ENCODE data around the gene MYBBP1A. TPM values are rescaled to one million over a fixed set of nuclear protein-coding genes. Genes with fewer than 3 reads are reported as not detected.

Gene MYBBP1A
- total RNA-seq, 1 donor from 2014 or later = 92.0 TPM

DNA sequence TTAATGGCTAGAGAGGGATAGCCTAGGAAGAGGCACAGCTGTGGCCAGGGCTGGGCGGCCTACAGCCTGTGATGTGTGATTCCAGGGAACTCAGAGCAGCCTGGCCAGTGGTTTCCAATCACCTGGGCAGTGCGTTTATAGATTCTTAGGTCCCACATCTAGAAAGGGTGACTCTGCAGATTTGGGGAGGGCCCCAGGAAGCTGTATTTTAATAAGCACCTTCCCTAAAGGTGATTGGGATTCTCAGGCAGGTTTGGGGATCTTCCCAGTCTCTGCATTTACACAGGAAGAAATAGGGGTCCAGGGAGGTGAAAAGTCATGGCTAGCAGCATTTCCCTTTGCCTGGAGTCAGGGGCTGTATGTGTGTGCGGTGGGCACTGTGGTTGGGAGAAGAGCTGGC is 47.0 kb downstream of the MYBBP1A start:
- DNase-seq (ENCODE audit: low read depth) = no peak

GRCh38 chr17:4507361-4508111 is 47.6 kb downstream of the MYBBP1A start:
- H3K36me3 ChIP-seq (ENCODE audit: control insufficient read depth, insufficient read depth, low read length) = peaks cover 1% of the 10 kb centered on the region
- H3K27me3 ChIP-seq (ENCODE audit: control insufficient read depth, insufficient read depth, low read length) = no peaks in the 10 kb centered on the region
- H3K4me3 ChIP-seq (ENCODE audit: low read depth, low read length) = no peak overlapping the region
- TF ChIP-seq, protein P1, sequence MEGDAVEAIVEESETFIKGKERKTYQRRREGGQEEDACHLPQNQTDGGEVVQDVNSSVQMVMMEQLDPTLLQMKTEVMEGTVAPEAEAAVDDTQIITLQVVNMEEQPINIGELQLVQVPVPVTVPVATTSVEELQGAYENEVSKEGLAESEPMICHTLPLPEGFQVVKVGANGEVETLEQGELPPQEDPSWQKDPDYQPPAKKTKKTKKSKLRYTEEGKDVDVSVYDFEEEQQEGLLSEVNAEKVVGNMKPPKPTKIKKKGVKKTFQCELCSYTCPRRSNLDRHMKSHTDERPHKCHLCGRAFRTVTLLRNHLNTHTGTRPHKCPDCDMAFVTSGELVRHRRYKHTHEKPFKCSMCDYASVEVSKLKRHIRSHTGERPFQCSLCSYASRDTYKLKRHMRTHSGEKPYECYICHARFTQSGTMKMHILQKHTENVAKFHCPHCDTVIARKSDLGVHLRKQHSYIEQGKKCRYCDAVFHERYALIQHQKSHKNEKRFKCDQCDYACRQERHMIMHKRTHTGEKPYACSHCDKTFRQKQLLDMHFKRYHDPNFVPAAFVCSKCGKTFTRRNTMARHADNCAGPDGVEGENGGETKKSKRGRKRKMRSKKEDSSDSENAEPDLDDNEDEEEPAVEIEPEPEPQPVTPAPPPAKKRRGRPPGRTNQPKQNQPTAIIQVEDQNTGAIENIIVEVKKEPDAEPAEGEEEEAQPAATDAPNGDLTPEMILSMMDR (IDR thresholded peaks at IDR 0.05; ENCODE audit: insufficient read depth, low read length, poor library complexity, severe bottlenecking) = no peak
- no peak for DNase-seq (ENCODE audit: low read depth)

More for the DNA sequence above, 47.0 kb downstream of the MYBBP1A start:
- Histone ChIP-seq H3K4me3 (ENCODE audit: low read depth, low read length) (no peak overlapping the region), H3K36me3 (ENCODE audit: control insufficient read depth, insufficient read depth, low read length) (peaks cover 1% of the 10 kb centered on the region), H3K27me3 (ENCODE audit: control insufficient read depth, insufficient read depth, low read length) (no peaks in the 10 kb centered on the region)
- TF ChIP-seq, protein P1 (IDR thresholded peaks at IDR 0.05; ENCODE audit: insufficient read depth, low read length, poor library complexity, severe bottlenecking) = no peak

DNA sequence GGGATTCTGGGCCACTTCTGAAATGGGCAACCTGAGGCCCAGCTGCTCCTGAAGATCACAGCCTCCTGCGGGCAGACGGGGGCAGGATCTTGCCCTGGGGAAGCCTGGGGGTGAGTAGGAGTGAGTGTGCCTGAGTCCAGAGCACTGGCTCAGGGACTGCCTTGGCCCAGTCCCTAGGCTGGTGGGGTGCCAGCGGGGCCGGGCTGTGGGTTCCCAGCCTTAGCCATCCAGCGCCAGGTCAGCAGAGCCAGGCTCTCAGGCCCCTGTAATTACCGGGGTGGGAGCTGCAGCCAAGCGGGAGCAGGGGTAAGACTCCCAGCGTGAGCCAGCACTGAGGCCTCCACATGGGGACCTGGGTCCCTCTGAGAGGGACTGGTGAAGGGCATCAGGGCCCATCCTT is 48.3 kb downstream of the MYBBP1A start:
- TF ChIP-seq, protein P1 (IDR thresholded peaks at IDR 0.05; ENCODE audit: insufficient read depth, low read length, poor library complexity, severe bottlenecking) = no peak
- no peak overlapping the region for H3K4me3 ChIP-seq (ENCODE audit: low read depth, low read length)
- peaks cover 1% of the 10 kb centered on the region for H3K36me3 ChIP-seq (ENCODE audit: control insufficient read depth, insufficient read depth, low read length)
- DNase-seq (ENCODE audit: low read depth) = no peak
- no peaks in the 10 kb centered on the region for H3K27me3 ChIP-seq (ENCODE audit: control insufficient read depth, insufficient read depth, low read length)

GRCh38 chr17:4506175-4506813 is 48.9 kb downstream of the MYBBP1A start:
- TF ChIP-seq, protein P1 (IDR thresholded peaks at IDR 0.05; ENCODE audit: insufficient read depth, low read length, poor library complexity, severe bottlenecking) = no peak
- Histone ChIP-seq H3K36me3 (ENCODE audit: control insufficient read depth, insufficient read depth, low read length) (peaks cover 1% of the 10 kb centered on the region), H3K27me3 (ENCODE audit: control insufficient read depth, insufficient read depth, low read length) (no peaks in the 10 kb centered on the region), H3K4me3 (ENCODE audit: low read depth, low read length) (no peak overlapping the region)
- no peak for DNase-seq (ENCODE audit: low read depth)

DNA sequence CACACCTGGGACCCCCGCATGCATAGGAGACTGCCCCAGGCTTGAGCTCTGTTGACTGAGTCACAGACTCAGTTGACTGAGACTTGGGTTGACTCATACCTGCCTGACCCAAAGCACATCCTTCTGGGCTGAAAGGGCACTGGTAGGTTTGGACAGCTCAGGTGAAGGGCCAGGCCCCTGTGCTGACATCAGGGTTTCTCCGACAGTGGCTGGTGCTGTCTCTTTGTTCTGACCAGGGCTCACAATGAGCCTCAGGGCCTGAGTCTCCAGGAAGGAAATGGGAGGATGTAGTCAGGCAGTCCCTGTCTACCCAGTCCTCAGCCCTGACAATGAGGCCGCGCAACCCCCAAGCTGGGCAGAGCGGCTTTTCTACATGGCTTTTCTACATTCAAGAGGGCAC is 50.0 kb downstream of the MYBBP1A start:
- Histone ChIP-seq H3K4me3 (ENCODE audit: low read depth, low read length) (no peak overlapping the region), H3K27me3 (ENCODE audit: control insufficient read depth, insufficient read depth, low read length) (no peaks in the 10 kb centered on the region), H3K36me3 (ENCODE audit: control insufficient read depth, insufficient read depth, low read length) (peaks cover 1% of the 10 kb centered on the region)
- TF ChIP-seq, protein P1 (IDR thresholded peaks at IDR 0.05; ENCODE audit: insufficient read depth, low read length, poor library complexity, severe bottlenecking) = no peak
- DNase-seq (ENCODE audit: low read depth) = no peak
